ENCODE data around the gene AK8.

DNA sequence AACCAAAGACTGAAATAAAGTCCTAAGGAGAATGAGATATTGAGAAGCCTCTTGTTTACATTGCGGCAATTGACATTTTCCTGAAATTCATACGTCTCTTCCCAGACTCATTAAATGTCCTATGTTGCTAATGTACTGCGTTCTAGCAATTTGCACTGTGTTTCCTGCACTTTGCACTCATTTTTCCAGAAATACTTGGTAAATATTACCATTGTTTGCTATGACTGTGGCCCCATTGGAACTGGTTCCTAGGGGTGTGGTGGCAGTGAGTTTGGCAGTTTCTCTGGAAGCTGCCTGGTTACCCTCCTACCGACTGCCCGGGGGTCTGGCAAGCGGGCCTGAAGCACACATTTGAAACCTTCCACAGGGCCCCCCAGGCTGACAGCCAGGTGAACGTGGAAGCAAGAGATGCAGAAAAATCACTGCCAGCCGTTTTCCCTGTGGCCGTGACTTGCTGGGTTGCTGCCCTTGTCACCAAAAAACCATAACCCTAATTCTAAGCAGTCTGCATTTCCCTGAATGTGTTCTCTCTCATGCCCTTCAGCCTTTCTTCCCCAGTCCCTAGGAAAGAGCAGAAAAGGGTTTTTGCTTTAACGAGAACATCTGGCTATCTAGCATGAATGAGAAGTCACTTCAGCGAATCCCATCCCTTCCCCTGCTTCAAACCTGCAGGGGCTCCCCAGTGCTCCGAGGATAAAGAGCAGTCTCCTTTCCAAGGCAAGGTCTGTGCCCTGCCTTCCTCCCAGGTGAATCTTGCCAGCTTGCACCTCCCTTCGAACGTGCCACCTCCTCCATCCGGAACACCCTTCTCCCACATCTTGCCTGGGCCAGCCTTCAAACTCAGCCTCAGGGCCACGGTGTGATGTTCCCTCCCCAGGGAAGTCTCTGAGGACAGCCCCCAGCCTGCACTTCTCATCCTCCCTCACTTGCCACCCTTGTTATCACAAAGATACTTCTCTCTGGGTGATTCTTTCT is 84.2 kb downstream of the AK8 start:
- TF ChIP-seq, protein P1, sequence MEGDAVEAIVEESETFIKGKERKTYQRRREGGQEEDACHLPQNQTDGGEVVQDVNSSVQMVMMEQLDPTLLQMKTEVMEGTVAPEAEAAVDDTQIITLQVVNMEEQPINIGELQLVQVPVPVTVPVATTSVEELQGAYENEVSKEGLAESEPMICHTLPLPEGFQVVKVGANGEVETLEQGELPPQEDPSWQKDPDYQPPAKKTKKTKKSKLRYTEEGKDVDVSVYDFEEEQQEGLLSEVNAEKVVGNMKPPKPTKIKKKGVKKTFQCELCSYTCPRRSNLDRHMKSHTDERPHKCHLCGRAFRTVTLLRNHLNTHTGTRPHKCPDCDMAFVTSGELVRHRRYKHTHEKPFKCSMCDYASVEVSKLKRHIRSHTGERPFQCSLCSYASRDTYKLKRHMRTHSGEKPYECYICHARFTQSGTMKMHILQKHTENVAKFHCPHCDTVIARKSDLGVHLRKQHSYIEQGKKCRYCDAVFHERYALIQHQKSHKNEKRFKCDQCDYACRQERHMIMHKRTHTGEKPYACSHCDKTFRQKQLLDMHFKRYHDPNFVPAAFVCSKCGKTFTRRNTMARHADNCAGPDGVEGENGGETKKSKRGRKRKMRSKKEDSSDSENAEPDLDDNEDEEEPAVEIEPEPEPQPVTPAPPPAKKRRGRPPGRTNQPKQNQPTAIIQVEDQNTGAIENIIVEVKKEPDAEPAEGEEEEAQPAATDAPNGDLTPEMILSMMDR (IDR thresholded peaks at IDR 0.05; ENCODE audit: low read length) = no peak
- TF ChIP-seq EZH2 (IDR thresholded peaks at IDR 0.05; ENCODE audit: borderline replicate concordance, low read length) = no peak

All from OCI-LY1 (cell line).